HCT116 (cell line): ENCODE data around the gene EIPR1.

ENCODE experiments used
- EZH2phosphoT487 ChIP-seq: fragments of 200-600 bp; IDR thresholded peaks from 2 replicates; pipeline ENCODE4 v1.6.1; 2018; ENCODE audit warnings: antibody characterized with exemption, borderline replicate concordance
- POLR2A ChIP-seq: IDR thresholded peaks from 2 replicates; pipeline ENCODE4 v1.7.0; 2011; ENCODE audit warnings: borderline replicate concordance; ENCODE audit not compliant: insufficient read depth, insufficient read length; ENCODE audit errors: extremely low read depth
- SIN3A ChIP-seq: IDR thresholded peaks from 2 replicates; pipeline ENCODE4 v1.6.1; 2012; ENCODE audit warnings: low read depth
- SP1 ChIP-seq: IDR thresholded peaks from 2 replicates; pipeline ENCODE4 v1.6.1; 2012; ENCODE audit warnings: low read depth
- SRF ChIP-seq: IDR thresholded peaks from 2 replicates; pipeline ENCODE4 v1.6.1; 2012; ENCODE audit warnings: low read depth
- ZFX ChIP-seq: fragments of 450-650 bp; IDR thresholded peaks from 2 replicates; pipeline ENCODE4 v1.6.1; 2017
- TF ChIP-seq, protein P1 (sequence below), 3 experiments: fragments of 200-600 bp in 1 of 3; sonication (generic) in 1 of 3; IDR thresholded peaks in 2 of 3; conservative IDR thresholded peaks in 1 of 3; 2 replicates each; pipeline ENCODE4 v1.5.1; 2012 to 2017; ENCODE audit warnings: low read depth in 2 of 3, low read length in 2 of 3, antibody characterized with exemption in 1 of 3, borderline replicate concordance in 1 of 3, control low read depth in 1 of 3, mild to moderate bottlenecking in 1 of 3, mixed read lengths in 1 of 3, mixed run types in 1 of 3, moderate library complexity in 1 of 3; ENCODE audit not compliant: insufficient read depth in 1 of 3

DNA sequence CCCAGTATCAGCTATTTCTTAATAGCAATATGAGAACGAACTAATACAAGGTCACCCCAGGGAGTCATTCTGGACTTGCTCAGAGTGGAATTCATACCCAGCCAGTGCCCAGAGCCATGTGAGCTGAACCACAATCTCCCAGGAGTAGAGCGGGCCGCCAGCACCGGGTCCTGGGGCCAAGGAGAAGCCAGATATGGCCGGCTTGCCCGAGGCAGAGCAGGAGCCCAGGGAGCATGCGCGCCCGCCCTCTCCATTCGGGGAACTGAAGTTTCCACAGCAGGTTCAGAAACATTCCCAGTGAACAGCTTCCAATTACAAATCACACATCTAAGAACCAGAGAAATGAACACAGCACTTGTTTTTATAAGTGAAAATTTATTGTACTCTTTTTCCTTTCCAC lies 37.5 kb downstream of the EIPR1 start:
- TF ChIP-seq POLR2A (no peak), ZFX (no peak), SP1 (no peak), EZH2phosphoT487 (no peak), SRF (no peak), SIN3A (no peak)
- TF ChIP-seq, protein P1, sequence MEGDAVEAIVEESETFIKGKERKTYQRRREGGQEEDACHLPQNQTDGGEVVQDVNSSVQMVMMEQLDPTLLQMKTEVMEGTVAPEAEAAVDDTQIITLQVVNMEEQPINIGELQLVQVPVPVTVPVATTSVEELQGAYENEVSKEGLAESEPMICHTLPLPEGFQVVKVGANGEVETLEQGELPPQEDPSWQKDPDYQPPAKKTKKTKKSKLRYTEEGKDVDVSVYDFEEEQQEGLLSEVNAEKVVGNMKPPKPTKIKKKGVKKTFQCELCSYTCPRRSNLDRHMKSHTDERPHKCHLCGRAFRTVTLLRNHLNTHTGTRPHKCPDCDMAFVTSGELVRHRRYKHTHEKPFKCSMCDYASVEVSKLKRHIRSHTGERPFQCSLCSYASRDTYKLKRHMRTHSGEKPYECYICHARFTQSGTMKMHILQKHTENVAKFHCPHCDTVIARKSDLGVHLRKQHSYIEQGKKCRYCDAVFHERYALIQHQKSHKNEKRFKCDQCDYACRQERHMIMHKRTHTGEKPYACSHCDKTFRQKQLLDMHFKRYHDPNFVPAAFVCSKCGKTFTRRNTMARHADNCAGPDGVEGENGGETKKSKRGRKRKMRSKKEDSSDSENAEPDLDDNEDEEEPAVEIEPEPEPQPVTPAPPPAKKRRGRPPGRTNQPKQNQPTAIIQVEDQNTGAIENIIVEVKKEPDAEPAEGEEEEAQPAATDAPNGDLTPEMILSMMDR (IDR thresholded peaks at IDR 0.05 in 2 of 3, conservative IDR thresholded peaks at IDR 0.05 in 1 of 3; ENCODE audit: borderline replicate concordance in 1 of 3, insufficient read depth in 1 of 3, low read depth in 2 of 3, low read length in 2 of 3) = no peak
